ENCODE measurements around the gene SGSH.

Gene SGSH

GRCh38 chr17:80221351-80222105 is 1.4 kb upstream of the SGSH start:
- TF ChIP-seq, protein P1, sequence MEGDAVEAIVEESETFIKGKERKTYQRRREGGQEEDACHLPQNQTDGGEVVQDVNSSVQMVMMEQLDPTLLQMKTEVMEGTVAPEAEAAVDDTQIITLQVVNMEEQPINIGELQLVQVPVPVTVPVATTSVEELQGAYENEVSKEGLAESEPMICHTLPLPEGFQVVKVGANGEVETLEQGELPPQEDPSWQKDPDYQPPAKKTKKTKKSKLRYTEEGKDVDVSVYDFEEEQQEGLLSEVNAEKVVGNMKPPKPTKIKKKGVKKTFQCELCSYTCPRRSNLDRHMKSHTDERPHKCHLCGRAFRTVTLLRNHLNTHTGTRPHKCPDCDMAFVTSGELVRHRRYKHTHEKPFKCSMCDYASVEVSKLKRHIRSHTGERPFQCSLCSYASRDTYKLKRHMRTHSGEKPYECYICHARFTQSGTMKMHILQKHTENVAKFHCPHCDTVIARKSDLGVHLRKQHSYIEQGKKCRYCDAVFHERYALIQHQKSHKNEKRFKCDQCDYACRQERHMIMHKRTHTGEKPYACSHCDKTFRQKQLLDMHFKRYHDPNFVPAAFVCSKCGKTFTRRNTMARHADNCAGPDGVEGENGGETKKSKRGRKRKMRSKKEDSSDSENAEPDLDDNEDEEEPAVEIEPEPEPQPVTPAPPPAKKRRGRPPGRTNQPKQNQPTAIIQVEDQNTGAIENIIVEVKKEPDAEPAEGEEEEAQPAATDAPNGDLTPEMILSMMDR (conservative IDR thresholded peaks at IDR 0.05; ENCODE audit: control insufficient read depth, insufficient read depth, low read depth, low read length), result no peak
- peak overlapping the region; percentile 75 for H3K4me3 ChIP-seq (ENCODE audit: control insufficient read depth, low read depth, low read length)
- DNase-seq (ENCODE audit: low read depth), result no peak

GRCh38 chr17:80220736-80221215 is 643 bp upstream of the SGSH start:
- DNase-seq (ENCODE audit: low read depth), result no peak
- TF ChIP-seq, protein P1 (conservative IDR thresholded peaks at IDR 0.05; ENCODE audit: control insufficient read depth, insufficient read depth, low read depth, low read length), result no peak
- peak overlapping the region; percentile 75 for H3K4me3 ChIP-seq (ENCODE audit: control insufficient read depth, low read depth, low read length)

DNA sequence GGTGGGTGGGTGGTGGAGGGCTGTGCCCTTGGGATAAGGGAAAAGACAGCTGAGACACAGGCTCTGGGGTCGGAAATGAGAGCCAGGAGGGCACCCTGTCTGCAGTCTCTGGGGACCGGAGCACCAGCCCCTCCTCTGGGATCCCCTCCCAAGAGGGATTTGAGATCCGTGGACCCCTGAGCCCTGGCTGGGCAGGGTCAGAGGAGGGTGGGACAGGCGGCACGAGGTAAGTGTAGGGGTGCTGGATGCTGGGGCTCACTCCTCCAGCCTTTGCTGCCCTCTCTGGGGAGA is 425 bp downstream of the SGSH start:
- peak overlapping the region; percentile 75 for H3K4me3 ChIP-seq (ENCODE audit: control insufficient read depth, low read depth, low read length)
- no peak for DNase-seq (ENCODE audit: low read depth)
- TF ChIP-seq, protein P1 (conservative IDR thresholded peaks at IDR 0.05; ENCODE audit: control insufficient read depth, insufficient read depth, low read depth, low read length), result no peak

- peak; percentile 86 for DNase-seq (ENCODE audit: low read depth)
- TF ChIP-seq, protein P1 (conservative IDR thresholded peaks at IDR 0.05; ENCODE audit: control insufficient read depth, insufficient read depth, low read depth, low read length), result no peak
- H3K4me3 ChIP-seq (ENCODE audit: control insufficient read depth, low read depth, low read length), result peak overlapping the region; percentile 75
Observed at GRCh38 chr17:80219013-80219762, 945 bp downstream of the SGSH start.

GRCh38 chr17:80218391-80218790 is 1.7 kb downstream of the SGSH start:
- no peak overlapping the region for H3K4me3 ChIP-seq (ENCODE audit: control insufficient read depth, low read depth, low read length)
- no peak for DNase-seq (ENCODE audit: low read depth)
- TF ChIP-seq, protein P1 (conservative IDR thresholded peaks at IDR 0.05; ENCODE audit: control insufficient read depth, insufficient read depth, low read depth, low read length), result no peak

DNA sequence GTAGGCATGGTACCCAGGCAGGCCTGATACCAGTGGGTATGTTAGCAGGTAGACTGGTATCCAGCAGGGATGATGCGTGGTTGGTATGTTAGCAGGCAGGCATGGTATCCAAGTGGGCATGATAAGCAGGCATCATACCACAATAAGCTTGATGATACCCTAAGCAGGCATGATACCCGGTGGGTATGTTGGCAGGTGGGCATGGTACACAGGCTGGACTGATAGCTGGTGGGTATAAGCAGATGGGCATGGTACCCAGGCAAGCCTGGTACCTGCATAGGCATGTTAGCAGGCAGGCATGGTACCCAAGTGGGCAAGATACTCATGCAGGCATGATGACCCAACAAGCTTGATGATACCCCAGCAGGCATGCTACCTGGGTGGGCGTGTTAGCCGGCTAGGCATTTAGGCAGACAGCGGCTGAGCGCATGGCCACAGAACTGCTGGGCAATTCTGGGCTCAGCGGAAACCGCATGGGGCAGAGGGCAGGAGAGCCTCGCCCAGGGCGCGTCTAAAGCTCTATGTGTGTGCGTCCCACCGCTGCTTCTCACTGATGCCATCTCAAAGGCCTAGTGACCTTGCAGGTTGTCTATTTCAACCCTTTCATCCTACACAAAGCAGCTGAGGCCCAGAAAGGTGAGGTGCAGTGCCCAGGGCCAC is 2.3 kb downstream of the SGSH start:
- no peak overlapping the region for H3K4me3 ChIP-seq (ENCODE audit: control insufficient read depth, low read depth, low read length)
- TF ChIP-seq, protein P1 (conservative IDR thresholded peaks at IDR 0.05; ENCODE audit: control insufficient read depth, insufficient read depth, low read depth, low read length), result no peak
- DNase-seq (ENCODE audit: low read depth), result no peak

Data from fibroblast of mammary gland (primary cell).